A549 (cell line): ENCODE results near the gene SLC16A2. TPM values are rescaled to one million over a fixed set of nuclear protein-coding genes. Genes with fewer than 3 reads are reported as not detected.

ENCODE experiments used
- ATAC-seq, 2 experiments: fragments of 200-7000 bp in 1 of 2; fragments of >200 bp in 1 of 2; cut with Nextera tagmentation in 1 of 2; cut with Tn5 transposase in 1 of 2; 3 replicates each; pipeline versions ENCODE4 v1.8.0 to v1.9.1; 2018 to 2020; ENCODE audit warnings: mild to moderate bottlenecking in 1 of 2, moderate library complexity in 1 of 2
- CTCF ChIA-PET: fragments of 300-600 bp; sonication (Branson Sonifier 250); formaldehyde crosslinking; extraction: SDS; loops from one replicate; lab custom pipeline; 2021; ENCODE audit warnings: antibody characterized with exemption, inconsistent platforms; lab: Yijun Ruan, JAX
- POLR2A ChIA-PET: fragments of 350-600 bp; formaldehyde crosslinking; extraction: SDS; loops from one replicate; lab custom pipeline; 2021; ENCODE audit warnings: antibody characterized with exemption, inconsistent platforms; lab: Yijun Ruan, JAX
- DNase-seq, 2 experiments: peaks; one replicate each; pipeline versions ENCODE4 v3.0.0 to v3.0.0-alpha.2; 2011 to 2016; ENCODE audit warnings: low read depth in 1 of 2, low spot score in 1 of 2
- FAIRE-seq: peaks from 2 replicates; lab custom pipeline; 2011; peaks lifted over from hg19 to GRCh38; lab: Jason Lieb, UNC
- H3K27ac ChIP-seq, 2 experiments: fragments of >200 bp; sonication (Bioruptor Twin); formaldehyde crosslinking; 3 replicates each; pipeline ENCODE4 v1.5.1; 2016 to 2017
- H3K4me1 ChIP-seq: fragments of >200 bp; sonication (Bioruptor Twin); formaldehyde crosslinking; 3 replicates; pipeline ENCODE4 v1.6.1; 2016
- H3K4me2 ChIP-seq: fragments of >200 bp; sonication (Bioruptor Twin); formaldehyde crosslinking; 3 replicates; pipeline ENCODE4 v1.6.1; 2016
- H3K4me3 ChIP-seq: fragments of >200 bp; sonication (Bioruptor Twin); formaldehyde crosslinking; 3 replicates; pipeline ENCODE4 v1.5.1; 2016
- H3K9me3 ChIP-seq: fragments of >200 bp; sonication (Bioruptor Twin); formaldehyde crosslinking; 3 replicates; pipeline ENCODE4 v1.6.1; 2016
- CBX2 ChIP-seq: fragments of 200-600 bp; sonication (generic); IDR thresholded peaks from 2 replicates; pipeline ENCODE4 v1.6.1; 2016; ENCODE audit warnings: low read depth, mild to moderate bottlenecking, borderline replicate concordance
- CEBPB ChIP-seq, 2 experiments: fragments of >200 bp in 1 of 2; sonication (Bioruptor Twin) in 1 of 2; formaldehyde crosslinking in 1 of 2; IDR thresholded peaks; 2 replicates each; pipeline ENCODE4 v1.6.1; 2012 to 2016
- CHD2 ChIP-seq: fragments of 150-350 bp; IDR thresholded peaks from 2 replicates; pipeline ENCODE4 v1.6.1; 2014; ENCODE audit warnings: low read length; ENCODE audit not compliant: partially characterized antibody
- EHF ChIP-seq: fragments of 250-450 bp; sonication (Bioruptor Pico); IDR thresholded peaks from 2 replicates; pipeline ENCODE4 v1.5.0; 2020; ENCODE audit warnings: mild to moderate bottlenecking
- ESRRA ChIP-seq: fragments of 150-350 bp; IDR thresholded peaks from 2 replicates; pipeline ENCODE4 v1.6.1; 2014; ENCODE audit warnings: mild to moderate bottlenecking, low read length, borderline replicate concordance
- HOXB13 ChIP-seq: fragments of 250-450 bp; sonication (Bioruptor Pico); IDR thresholded peaks from 2 replicates; pipeline ENCODE4 v1.5.0; 2020; ENCODE audit warnings: low read depth, mild to moderate bottlenecking, moderate library complexity
- JUN ChIP-seq, 2 experiments: fragments of >200 bp; sonication (Bioruptor Twin); formaldehyde crosslinking; IDR thresholded peaks; 2 replicates in 1 of 2; 3 replicates in 1 of 2; pipeline ENCODE4 v1.6.1; 2016 to 2017
- MYC ChIP-seq: IDR thresholded peaks from 2 replicates; pipeline ENCODE4 v1.6.1; 2012; ENCODE audit warnings: mild to moderate bottlenecking, inconsistent platforms, low read length, improper control_type of control experiment, borderline replicate concordance
- NFE2L2 ChIP-seq: fragments of 150-350 bp; conservative IDR thresholded peaks from 2 replicates; pipeline ENCODE4 v1.6.1; 2014; ENCODE audit warnings: low read length
- POLR2A ChIP-seq: IDR thresholded peaks from 2 replicates; pipeline ENCODE4 v1.6.1; 2012; ENCODE audit warnings: mild to moderate bottlenecking, low read length
- POLR2AphosphoS2 ChIP-seq: conservative IDR thresholded peaks from 2 replicates; pipeline ENCODE4 v1.6.1; 2012; ENCODE audit warnings: low read length, improper control_type of control experiment, inconsistent platforms
- RCOR1 ChIP-seq: fragments of 150-350 bp; IDR thresholded peaks from 2 replicates; pipeline ENCODE4 v1.6.1; 2014; ENCODE audit warnings: antibody characterized with exemption, low read length, low read depth
- RNF2 ChIP-seq: fragments of 200-600 bp; sonication (generic); IDR thresholded peaks from 2 replicates; pipeline ENCODE4 v1.6.1; 2016; ENCODE audit warnings: low read depth, mild to moderate bottlenecking, antibody characterized with exemption, moderate library complexity, borderline replicate concordance
- SMC3 ChIP-seq: fragments of >200 bp; sonication (Bioruptor Twin); formaldehyde crosslinking; IDR thresholded peaks from 3 replicates; pipeline ENCODE4 v1.6.1; 2018; ENCODE audit warnings: inconsistent platforms
- TP53 ChIP-seq: fragments of 250-450 bp; sonication (Bioruptor Pico); IDR thresholded peaks from 2 replicates; pipeline ENCODE4 v1.5.0; 2021; ENCODE audit warnings: mild to moderate bottlenecking, moderate library complexity
- ZNF302 ChIP-seq: fragments of 250-450 bp; sonication (Bioruptor Pico); IDR thresholded peaks from 2 replicates; pipeline ENCODE4 v1.9.0; 2021; ENCODE audit warnings: inconsistent platforms, mild to moderate bottlenecking, moderate library complexity
- WGBS: methylation state at CpG from one replicate; pipeline ENCODE4 v1.1.6; 2017; ENCODE audit errors: missing lambda C conversion rate; 5-methylcytosine and 5-hydroxymethylcytosine counted together
- polyA plus RNA-seq, 4 experiments: library from polyadenylated mRNA; depleted of rRNA in 3 of 4; stranded (reverse); fragments of >200 nt; fragmentation: RNase III in 1 of 4; extraction: RNeasy Plus Mini Kit Qiagen cat#74134 plus additional on column Dnase treatment in 1 of 4; gene quantifications; 2 replicates in 3 of 4; 3 replicates in 1 of 4; pipeline ENCODE4 v1.2.3, GENCODE V29; 2011 to 2017
- TF ChIP-seq, protein P1 (sequence below): fragments of >200 bp; sonication (Bioruptor Twin); formaldehyde crosslinking; IDR thresholded peaks from 3 replicates; pipeline ENCODE4 v1.6.1; 2016
- TF ChIP-seq, protein P2 (sequence below): fragments of >200 bp; sonication (Bioruptor Twin); formaldehyde crosslinking; IDR thresholded peaks from 2 replicates; pipeline ENCODE4 v1.6.1; 2016

The SLC16A2 gene
- polyA plus RNA-seq, 2 of the 4 experiments (the other 2 are of a cell fraction), result 9.7 to 19.2 TPM

DNA sequence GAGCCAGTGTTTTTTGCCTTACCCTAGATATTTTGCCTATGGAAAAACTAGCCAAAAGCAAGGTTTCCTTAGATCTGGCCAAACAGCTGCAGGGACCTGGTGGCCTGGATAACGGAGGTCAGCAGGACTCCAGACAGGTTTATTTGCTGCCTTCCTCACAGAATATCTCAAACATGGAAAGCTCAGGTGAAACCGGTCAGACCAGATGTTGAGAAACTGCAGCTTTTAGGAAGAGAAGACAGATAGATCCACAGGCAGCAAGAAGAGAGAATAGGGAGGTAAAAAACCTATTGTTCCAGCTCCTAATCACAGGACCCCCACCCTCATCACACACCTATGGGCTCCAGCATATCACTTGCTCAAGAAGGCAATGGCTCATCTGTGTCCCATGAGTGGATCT lies 16.2 kb downstream of the SLC16A2 start (continued):
- TF ChIP-seq ZNF302, result no peak
- TF ChIP-seq, protein P1, sequence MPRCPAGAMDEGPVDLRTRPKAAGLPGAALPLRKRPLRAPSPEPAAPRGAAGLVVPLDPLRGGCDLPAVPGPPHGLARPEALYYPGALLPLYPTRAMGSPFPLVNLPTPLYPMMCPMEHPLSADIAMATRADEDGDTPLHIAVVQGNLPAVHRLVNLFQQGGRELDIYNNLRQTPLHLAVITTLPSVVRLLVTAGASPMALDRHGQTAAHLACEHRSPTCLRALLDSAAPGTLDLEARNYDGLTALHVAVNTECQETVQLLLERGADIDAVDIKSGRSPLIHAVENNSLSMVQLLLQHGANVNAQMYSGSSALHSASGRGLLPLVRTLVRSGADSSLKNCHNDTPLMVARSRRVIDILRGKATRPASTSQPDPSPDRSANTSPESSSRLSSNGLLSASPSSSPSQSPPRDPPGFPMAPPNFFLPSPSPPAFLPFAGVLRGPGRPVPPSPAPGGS, result no peak
- TF ChIP-seq ESRRA, result no peak

DNA sequence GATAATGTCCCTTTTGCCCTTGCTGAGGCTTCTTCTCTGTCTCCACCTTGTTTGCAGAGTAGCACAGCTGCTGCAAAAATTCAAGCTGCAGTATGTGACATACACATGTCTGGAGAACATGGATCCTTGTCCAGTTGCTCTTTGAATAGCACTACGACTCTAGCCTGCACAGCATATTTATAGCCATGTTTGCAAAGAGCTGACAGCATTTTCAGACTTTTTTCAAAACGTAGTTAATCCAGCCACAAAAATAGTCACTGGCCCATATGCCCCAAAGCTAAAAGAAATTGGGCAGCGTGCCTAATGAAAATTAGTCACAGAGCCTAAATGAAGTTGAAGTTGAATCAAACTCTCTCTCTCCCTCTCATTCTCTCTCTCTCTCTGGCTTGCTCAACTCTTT lies 17.5 kb downstream of the SLC16A2 start:
- Histone ChIP-seq H3K27ac (no peak overlapping the region), H3K4me1 (no peaks in the 10 kb centered on the region), H3K4me3 (no peak overlapping the region), H3K4me2 (no peak overlapping the region), H3K9me3 (no peaks in the 10 kb centered on the region)
- TF ChIP-seq, protein P2, sequence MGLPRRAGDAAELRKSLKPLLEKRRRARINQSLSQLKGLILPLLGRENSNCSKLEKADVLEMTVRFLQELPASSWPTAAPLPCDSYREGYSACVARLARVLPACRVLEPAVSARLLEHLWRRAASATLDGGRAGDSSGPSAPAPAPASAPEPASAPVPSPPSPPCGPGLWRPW, result no peak
- no peak for TF ChIP-seq MYC
- no peak for TF ChIP-seq RNF2
- no peak for TF ChIP-seq POLR2AphosphoS2
- no peak for TF ChIP-seq RCOR1
- TF ChIP-seq CEBPB (IDR thresholded peaks at IDR 0.05), result no peak
- TF ChIP-seq NFE2L2, result no peak
- no peak for TF ChIP-seq POLR2A
- no peak for TF ChIP-seq HOXB13
- TF ChIP-seq TP53 (CRISPR knock-in tag), result no peak
- POLR2A ChIA-PET, result no interaction called here
- ATAC-seq (no peak), FAIRE-seq (no peak), DNase-seq (no peak)
- CTCF ChIA-PET, result interaction anchor here (2.8 kb wide), 1 partner anchor 14 kb away, joined by 7 read pairs; no protein-coding TSS in a partner anchor
- 67% methylated on average over 3 of the region's 3 CpGs for WGBS

DNA sequence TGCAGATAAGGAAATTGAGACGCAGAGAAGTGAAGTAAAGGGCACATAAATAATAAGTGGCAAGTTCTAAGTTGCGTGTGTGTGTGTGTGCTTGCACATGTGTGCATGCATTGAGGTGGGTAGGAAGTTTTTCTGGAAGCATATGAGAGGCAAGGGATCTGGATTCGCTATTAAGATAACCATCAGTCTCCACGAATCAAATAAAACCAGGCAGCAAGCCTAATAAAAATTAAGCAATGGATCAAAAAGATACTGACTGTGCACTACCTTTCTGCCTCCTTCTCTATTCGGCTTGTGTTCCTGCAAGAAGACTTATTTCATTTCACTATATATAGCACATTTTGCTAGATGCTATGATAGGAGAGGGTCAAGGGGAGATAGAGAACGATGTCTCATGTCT lies 23.8 kb downstream of the SLC16A2 start:
- Histone ChIP-seq H3K4me3 (no peak overlapping the region), H3K27ac (no peak overlapping the region), H3K4me1 (peaks cover 13% of the 10 kb centered on the region; the same call in 2 of the 3 replicates), H3K9me3 (no peaks in the 10 kb centered on the region), H3K4me2 (no peak overlapping the region)
- WGBS, result 69% methylated on average over 6 of the region's 6 CpGs
- ChIA-PET POLR2A (no interaction called here), CTCF (interaction anchor here (0.9 to 1.3 kb wide), 4 partner anchors 8 to 61 kb away, joined by 3 read pairs; partner anchors contain the start of gene SLC16A2)
- no peak for DNase-seq
- no peak for TF ChIP-seq SMC3
- no peak for TF ChIP-seq EHF (CRISPR knock-in tag)
- TF ChIP-seq RCOR1, result no peak
- TF ChIP-seq, protein P2, result no peak
- TF ChIP-seq ESRRA, result no peak
- TF ChIP-seq JUN (IDR thresholded peaks at IDR 0.05), result no peak
- no peak for FAIRE-seq
- ATAC-seq, result no peak

DNA sequence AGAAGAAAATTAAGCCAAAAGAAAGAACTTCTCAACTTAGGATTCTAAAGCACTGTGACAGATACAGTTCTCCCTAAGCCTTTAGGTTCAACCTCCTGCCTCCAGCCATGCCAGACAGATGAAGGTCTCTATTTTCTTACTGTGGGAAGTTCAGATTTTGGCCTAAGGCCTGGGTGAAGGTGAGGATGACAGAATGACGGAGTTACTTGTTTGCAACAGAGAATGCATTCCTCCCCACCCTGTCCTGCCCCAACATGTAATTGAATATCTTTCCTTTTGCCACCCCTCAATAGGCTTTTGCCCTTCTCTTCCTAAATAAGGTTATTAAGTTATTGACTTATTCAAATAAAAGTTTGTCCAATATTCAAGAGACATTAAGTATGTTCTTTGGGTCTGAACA lies 25.6 kb downstream of the SLC16A2 start:
- no peak for TF ChIP-seq CBX2
- TF ChIP-seq CHD2, result no peak
- no peak overlapping the region for H3K27ac ChIP-seq
- H3K4me3 ChIP-seq, result no peak overlapping the region
- H3K9me3 ChIP-seq, result no peaks in the 10 kb centered on the region
- 76% methylated on average over 1 of the region's 1 CpG for WGBS
- ChIA-PET CTCF (interaction anchor here (1.3 to 1.6 kb wide), 2 partner anchors 27 to 37 kb away, joined by 3 read pairs; no protein-coding TSS in a partner anchor), POLR2A (no interaction called here)
- peaks cover 30% of the 10 kb centered on the region for H3K4me1 ChIP-seq
- DNase-seq (no peak), ATAC-seq (no peak), FAIRE-seq (no peak)
- no peak overlapping the region for H3K4me2 ChIP-seq
